ENCODE measurements around the gene PZP.
"Not testable (repeated sequence)": the region's sequence is repeated elsewhere in the genome, so short reads cannot be mapped to it uniquely, and the experiment has no call there.

The PZP gene

GRCh38 chr12:9208229-9208628, at the start of gene PZP:
TSS of gene PZP (minus strand) at chr12:9208395. CDS start at chr12:9208341, 54 bp downstream.
- Histone ChIP-seq H3K27ac (ENCODE audit: low read depth, low read length) (no peak within 1 kb of the TSS), H3K36me3 (ENCODE audit: control insufficient read depth in 5 of 5, insufficient read depth in 5 of 5, low read length in 5 of 5) (no peaks in the 10 kb centered on the region), H3K9ac (ENCODE audit: low read length in 5 of 5) (no peak within 1 kb of the TSS), H3K27me3 (ENCODE audit: control insufficient read depth in 5 of 5, insufficient read depth in 4 of 5, low read length in 5 of 5) (no peaks in the 10 kb centered on the region), H3K4me1 (ENCODE audit: control insufficient read depth in 5 of 5, insufficient read depth in 5 of 5, low read length in 5 of 5) (no peaks in the 10 kb centered on the region), H3K4me3 (ENCODE audit: low read depth in 1 of 5, low read length in 5 of 5) (no peak within 1 kb of the TSS), H3K9me3 (ENCODE audit: control insufficient read depth in 5 of 5, low read length in 5 of 5) (no peaks in the 10 kb centered on the region)

GRCh38 chr12:9256758-9257405, 48.7 kb upstream of the PZP start:
- no peaks in the 10 kb centered on the region for H3K9me3 ChIP-seq (ENCODE audit: control insufficient read depth in 5 of 5, low read length in 5 of 5)
- no peaks in the 10 kb centered on the region for H3K27me3 ChIP-seq (ENCODE audit: control insufficient read depth in 5 of 5, insufficient read depth in 4 of 5, low read length in 5 of 5)
- H3K36me3 ChIP-seq (ENCODE audit: control insufficient read depth in 5 of 5, insufficient read depth in 5 of 5, low read length in 5 of 5): no peaks in the 10 kb centered on the region
- H3K4me1 ChIP-seq (ENCODE audit: control insufficient read depth in 5 of 5, insufficient read depth in 5 of 5, low read length in 5 of 5): no peaks in the 10 kb centered on the region
- no peak overlapping the region for H3K9ac ChIP-seq (ENCODE audit: low read length in 5 of 5)
- H3K27ac ChIP-seq (ENCODE audit: low read depth, low read length): no peak overlapping the region
- H3K4me3 ChIP-seq (ENCODE audit: low read depth in 1 of 5, low read length in 5 of 5): no peak overlapping the region

- Histone ChIP-seq H3K4me3 (ENCODE audit: low read depth in 1 of 5, low read length in 5 of 5) (no peak overlapping the region), H3K9me3 (ENCODE audit: control insufficient read depth in 5 of 5, low read length in 5 of 5) (no peaks in the 10 kb centered on the region), H3K9ac (ENCODE audit: low read length in 5 of 5) (no peak overlapping the region), H3K27ac (ENCODE audit: low read depth, low read length) (no peak overlapping the region), H3K27me3 (ENCODE audit: control insufficient read depth in 5 of 5, insufficient read depth in 4 of 5, low read length in 5 of 5) (no peaks in the 10 kb centered on the region), H3K36me3 (ENCODE audit: control insufficient read depth in 5 of 5, insufficient read depth in 5 of 5, low read length in 5 of 5) (no peaks in the 10 kb centered on the region), H3K4me1 (ENCODE audit: control insufficient read depth in 5 of 5, insufficient read depth in 5 of 5, low read length in 5 of 5) (no peaks in the 10 kb centered on the region)
These were observed 48.1 kb upstream of the PZP start for GRCh38 chr12:9256341-9256740.

GRCh38 chr12:9255837-9256236, 47.6 kb upstream of the PZP start:
- no peaks in the 10 kb centered on the region for H3K4me1 ChIP-seq (ENCODE audit: control insufficient read depth in 5 of 5, insufficient read depth in 5 of 5, low read length in 5 of 5)
- H3K9ac ChIP-seq (ENCODE audit: low read length in 5 of 5): no peak overlapping the region
- H3K27me3 ChIP-seq (ENCODE audit: control insufficient read depth in 5 of 5, insufficient read depth in 4 of 5, low read length in 5 of 5): no peaks in the 10 kb centered on the region
- no peak overlapping the region for H3K27ac ChIP-seq (ENCODE audit: low read depth, low read length)
- H3K36me3 ChIP-seq (ENCODE audit: control insufficient read depth in 5 of 5, insufficient read depth in 5 of 5, low read length in 5 of 5): no peaks in the 10 kb centered on the region
- no peaks in the 10 kb centered on the region for H3K9me3 ChIP-seq (ENCODE audit: control insufficient read depth in 5 of 5, low read length in 5 of 5)
- no peak overlapping the region for H3K4me3 ChIP-seq (ENCODE audit: low read depth in 1 of 5, low read length in 5 of 5)

GRCh38 chr12:9253464-9253863, 45.3 kb upstream of the PZP start:
- Histone ChIP-seq H3K36me3 (ENCODE audit: control insufficient read depth in 5 of 5, insufficient read depth in 5 of 5, low read length in 5 of 5) (no peaks in the 10 kb centered on the region), H3K9me3 (ENCODE audit: control insufficient read depth in 5 of 5, low read length in 5 of 5) (no peaks in the 10 kb centered on the region), H3K4me1 (ENCODE audit: control insufficient read depth in 5 of 5, insufficient read depth in 5 of 5, low read length in 5 of 5) (no peaks in the 10 kb centered on the region)

GRCh38 chr12:9252791-9253190, 44.6 kb upstream of the PZP start:
- H3K27ac ChIP-seq (ENCODE audit: low read depth, low read length); H3K27me3 ChIP-seq (ENCODE audit: control insufficient read depth in 5 of 5, insufficient read depth in 4 of 5, low read length in 5 of 5); H3K9ac ChIP-seq (ENCODE audit: low read length in 5 of 5); H3K36me3 ChIP-seq (ENCODE audit: control insufficient read depth in 5 of 5, insufficient read depth in 5 of 5, low read length in 5 of 5); H3K4me3 ChIP-seq (ENCODE audit: low read depth in 1 of 5, low read length in 5 of 5); H3K9me3 ChIP-seq (ENCODE audit: control insufficient read depth in 5 of 5, low read length in 5 of 5); H3K4me1 ChIP-seq (ENCODE audit: control insufficient read depth in 5 of 5, insufficient read depth in 5 of 5, low read length in 5 of 5): not testable (repeated sequence)

More at GRCh38 chr12:9253464-9253863, 45.3 kb upstream of the PZP start:
- no peaks in the 10 kb centered on the region for H3K27me3 ChIP-seq (ENCODE audit: control insufficient read depth in 5 of 5, insufficient read depth in 4 of 5, low read length in 5 of 5)
- H3K9ac ChIP-seq (ENCODE audit: low read length in 5 of 5): no peak overlapping the region
- H3K4me3 ChIP-seq (ENCODE audit: low read depth in 1 of 5, low read length in 5 of 5): no peak overlapping the region
- no peak overlapping the region for H3K27ac ChIP-seq (ENCODE audit: low read depth, low read length)

- Histone ChIP-seq H3K4me3 (ENCODE audit: low read depth in 1 of 5, low read length in 5 of 5) (no peak overlapping the region), H3K4me1 (ENCODE audit: control insufficient read depth in 5 of 5, insufficient read depth in 5 of 5, low read length in 5 of 5) (no peaks in the 10 kb centered on the region), H3K27me3 (ENCODE audit: control insufficient read depth in 5 of 5, insufficient read depth in 4 of 5, low read length in 5 of 5) (no peaks in the 10 kb centered on the region), H3K9ac (ENCODE audit: low read length in 5 of 5) (no peak overlapping the region), H3K36me3 (ENCODE audit: control insufficient read depth in 5 of 5, insufficient read depth in 5 of 5, low read length in 5 of 5) (no peaks in the 10 kb centered on the region), H3K27ac (ENCODE audit: low read depth, low read length) (no peak overlapping the region), H3K9me3 (ENCODE audit: control insufficient read depth in 5 of 5, low read length in 5 of 5) (no peaks in the 10 kb centered on the region)
These were observed 44.1 kb upstream of the PZP start for GRCh38 chr12:9252256-9252655.

GRCh38 chr12:9248435-9248834, 40.2 kb upstream of the PZP start:
- Histone ChIP-seq H3K27ac (ENCODE audit: low read depth, low read length) (no peak overlapping the region), H3K4me3 (ENCODE audit: low read depth in 1 of 5, low read length in 5 of 5) (no peak overlapping the region), H3K36me3 (ENCODE audit: control insufficient read depth in 5 of 5, insufficient read depth in 5 of 5, low read length in 5 of 5) (no peaks in the 10 kb centered on the region), H3K27me3 (ENCODE audit: control insufficient read depth in 5 of 5, insufficient read depth in 4 of 5, low read length in 5 of 5) (no peaks in the 10 kb centered on the region), H3K9me3 (ENCODE audit: control insufficient read depth in 5 of 5, low read length in 5 of 5) (no peaks in the 10 kb centered on the region), H3K4me1 (ENCODE audit: control insufficient read depth in 5 of 5, insufficient read depth in 5 of 5, low read length in 5 of 5) (peaks cover 0 to 10% (median 0%) of the 10 kb centered on the region in 5 donors), H3K9ac (ENCODE audit: low read length in 5 of 5) (no peak overlapping the region)

GRCh38 chr12:9244894-9245293, 36.7 kb upstream of the PZP start:
- Histone ChIP-seq H3K9ac (ENCODE audit: low read length in 5 of 5) (no peak overlapping the region), H3K9me3 (ENCODE audit: control insufficient read depth in 5 of 5, low read length in 5 of 5) (no peaks in the 10 kb centered on the region), H3K27me3 (ENCODE audit: control insufficient read depth in 5 of 5, insufficient read depth in 4 of 5, low read length in 5 of 5) (no peaks in the 10 kb centered on the region), H3K27ac (ENCODE audit: low read depth, low read length) (no peak overlapping the region), H3K4me3 (ENCODE audit: low read depth in 1 of 5, low read length in 5 of 5) (no peak overlapping the region), H3K4me1 (ENCODE audit: control insufficient read depth in 5 of 5, insufficient read depth in 5 of 5, low read length in 5 of 5) (peaks cover 0 to 17% (median 0%) of the 10 kb centered on the region in 5 donors), H3K36me3 (ENCODE audit: control insufficient read depth in 5 of 5, insufficient read depth in 5 of 5, low read length in 5 of 5) (no peaks in the 10 kb centered on the region)

- H3K4me1 ChIP-seq (ENCODE audit: control insufficient read depth in 5 of 5, insufficient read depth in 5 of 5, low read length in 5 of 5): peaks cover 0 to 17% (median 0%) of the 10 kb centered on the region in 5 donors
- no peaks in the 10 kb centered on the region for H3K27me3 ChIP-seq (ENCODE audit: control insufficient read depth in 5 of 5, insufficient read depth in 4 of 5, low read length in 5 of 5)
- no peak overlapping the region for H3K4me3 ChIP-seq (ENCODE audit: low read depth in 1 of 5, low read length in 5 of 5)
- H3K9me3 ChIP-seq (ENCODE audit: control insufficient read depth in 5 of 5, low read length in 5 of 5): no peaks in the 10 kb centered on the region
- H3K36me3 ChIP-seq (ENCODE audit: control insufficient read depth in 5 of 5, insufficient read depth in 5 of 5, low read length in 5 of 5): no peaks in the 10 kb centered on the region
- no peak overlapping the region for H3K27ac ChIP-seq (ENCODE audit: low read depth, low read length)
- no peak overlapping the region for H3K9ac ChIP-seq (ENCODE audit: low read length in 5 of 5)
These were observed 35.9 kb upstream of the PZP start for GRCh38 chr12:9243999-9244649.

Measured in subcutaneous abdominal adipose tissue (tissue), 5 donors.